CD14-positive monocyte (primary cell): ENCODE results near the gene DTNB. TPM values are rescaled to one million over a fixed set of nuclear protein-coding genes. Genes with fewer than 3 reads are reported as not detected.

ENCODE experiments used
- DNase-seq, 3 donors: peaks; one replicate each; pipeline ENCODE4 v3.0.0-alpha.2; 2011 to 2022
- H2AFZ ChIP-seq: 2 replicates; pipeline ENCODE4 v1.6.0; 2012; ENCODE audit warnings: mild to moderate bottlenecking, low read depth, low read length, inconsistent platforms; ENCODE audit not compliant: insufficient read depth, poor library complexity, severe bottlenecking
- H3K27ac ChIP-seq, 2 donors: 1 replicate in 1 of 2; 2 replicates in 1 of 2; pipeline ENCODE4 v1.5.1; 2012 to 2013; ENCODE audit warnings: low read length in 2 of 2, control low read depth in 1 of 2, inconsistent platforms in 1 of 2, low read depth in 1 of 2, mild to moderate bottlenecking in 1 of 2
- H3K27me3 ChIP-seq, 2 donors: one replicate each; pipeline versions ENCODE4 v1.6.0 to v1.6.1; 2011 to 2013; ENCODE audit warnings: low read length in 2 of 2; ENCODE audit not compliant: control insufficient read depth in 2 of 2, insufficient read depth in 2 of 2
- H3K36me3 ChIP-seq, 2 donors: replicated peaks in 1 of 2; 1 replicate in 1 of 2; 2 replicates in 1 of 2; pipeline versions ENCODE4 v1.5.1 to v1.6.1; 2012 to 2013; ENCODE audit warnings: low read length in 2 of 2, control low read depth in 1 of 2, inconsistent platforms in 1 of 2, mild to moderate bottlenecking in 1 of 2; ENCODE audit not compliant: insufficient read depth in 2 of 2, control insufficient read depth in 1 of 2
- H3K4me1 ChIP-seq, 2 donors: 1 replicate in 1 of 2; 2 replicates in 1 of 2; pipeline versions ENCODE4 v1.5.1 to v1.6.1; 2012 to 2013; ENCODE audit warnings: low read length in 2 of 2, control low read depth in 1 of 2, inconsistent platforms in 1 of 2, mild to moderate bottlenecking in 1 of 2, moderate library complexity in 1 of 2; ENCODE audit not compliant: insufficient read depth in 2 of 2, control insufficient read depth in 1 of 2
- H3K4me2 ChIP-seq: replicated peaks from 2 replicates; pipeline ENCODE3; 2012; ENCODE audit warnings: low read length, moderate library complexity, mild to moderate bottlenecking; ENCODE audit not compliant: poor library complexity, severe bottlenecking; ENCODE audit errors: extremely low read depth
- H3K4me3 ChIP-seq, 3 experiments: fragments of 200-600 bp in 1 of 3; sonication (generic) in 1 of 3; replicated peaks in 1 of 3; 1 replicate in 2 of 3; 2 replicates in 1 of 3; pipeline ENCODE4 v1.5.1; 2011 to 2013; ENCODE audit warnings: low read length in 3 of 3, mild to moderate bottlenecking in 3 of 3, control low read depth in 2 of 3, low read depth in 2 of 3, inconsistent platforms in 1 of 3, moderate library complexity in 1 of 3
- H3K79me2 ChIP-seq: 2 replicates; pipeline ENCODE4 v1.6.0; 2012; ENCODE audit warnings: mild to moderate bottlenecking, control low read depth, inconsistent platforms, low read length, moderate library complexity; ENCODE audit not compliant: insufficient read depth
- H3K9ac ChIP-seq: 2 replicates; pipeline ENCODE4 v1.6.0; 2017; ENCODE audit warnings: low read length, mild to moderate bottlenecking; ENCODE audit not compliant: insufficient read depth, poor library complexity, severe bottlenecking
- H3K9me3 ChIP-seq, 2 donors: replicated peaks in 1 of 2; 1 replicate in 1 of 2; 2 replicates in 1 of 2; pipeline versions ENCODE4 v1.5.1 to v1.6.1; 2012 to 2013; ENCODE audit warnings: low read length in 2 of 2, control low read depth in 1 of 2; ENCODE audit not compliant: control insufficient read depth in 1 of 2, insufficient read depth in 1 of 2
- H4K20me1 ChIP-seq: 2 replicates; pipeline ENCODE4 v1.6.0; 2012; ENCODE audit warnings: mild to moderate bottlenecking, low read length, control low read depth, moderate library complexity; ENCODE audit not compliant: insufficient read depth
- H3K27ac Mint-ChIP-seq, 7 donors: one replicate each; pipeline ENCODE4 v1.8.0; 2020; ENCODE audit warnings: mild to moderate bottlenecking in 7 of 7, mixed read lengths in 7 of 7, moderate library complexity in 6 of 7, inconsistent platforms in 2 of 7
- H3K27me3 Mint-ChIP-seq, 3 donors: one replicate each; pipeline ENCODE4 v1.8.0; 2021 to 2022; ENCODE audit warnings: low read depth in 3 of 3, mild to moderate bottlenecking in 3 of 3, mixed read lengths in 3 of 3, moderate library complexity in 3 of 3, inconsistent platforms in 1 of 3
- H3K36me3 Mint-ChIP-seq, 2 donors: one replicate each; pipeline ENCODE4 v1.8.0; 2020; ENCODE audit warnings: mixed read lengths in 2 of 2, inconsistent platforms in 1 of 2, mild to moderate bottlenecking in 1 of 2
- H3K4me1 Mint-ChIP-seq: one replicate; pipeline ENCODE4 v1.8.0; 2020; ENCODE audit warnings: mild to moderate bottlenecking, mixed read lengths
- H3K4me3 Mint-ChIP-seq, 2 donors: one replicate each; pipeline ENCODE4 v1.8.0; 2020; ENCODE audit warnings: mild to moderate bottlenecking in 2 of 2, mixed read lengths in 2 of 2, moderate library complexity in 1 of 2
- H3K9me3 Mint-ChIP-seq, 7 donors: one replicate each; pipeline ENCODE4 v1.8.0; 2020 to 2022; ENCODE audit warnings: mixed read lengths in 7 of 7, mild to moderate bottlenecking in 6 of 7, moderate library complexity in 6 of 7, inconsistent platforms in 2 of 7
- WGBS: methylation state at CpG from one replicate; pipeline ENCODE4 v1.1.5; 2013; ENCODE audit warnings: missing lambda C conversion rate; ENCODE audit not compliant: insufficient coverage; 5-methylcytosine and 5-hydroxymethylcytosine counted together
- intact Hi-C, 2 donors: fragments of 100-400 bp; cut with micrococcal nuclease; formaldehyde crosslinking; loops; one replicate each; pipeline versions ENCODE4 v1.15.0 to v1.15.1; 2023
- polyA plus RNA-seq, 3 donors: library from polyadenylated mRNA; depleted of rRNA in 1 of 3; unstranded in 2 of 3; stranded (reverse) in 1 of 3; fragments of 300-500 nt in 2 of 3; fragments of >200 nt in 1 of 3; fragmentation: Illumina TruSeq in 2 of 3; gene quantifications; 1 replicate in 2 of 3; 2 replicates in 1 of 3; pipeline ENCODE4 v1.2.3, GENCODE V29; 2012 to 2021
- TF ChIP-seq, protein P1 (sequence below): fragments of 200-600 bp; IDR thresholded peaks from one replicate; pipeline ENCODE4 v1.8.0; 2022; ENCODE audit warnings: antibody characterized with exemption, mild to moderate bottlenecking

DTNB gene
- polyA plus RNA-seq, 3 donors = 3.0 to 4.2 (median 3.3) TPM

DNA sequence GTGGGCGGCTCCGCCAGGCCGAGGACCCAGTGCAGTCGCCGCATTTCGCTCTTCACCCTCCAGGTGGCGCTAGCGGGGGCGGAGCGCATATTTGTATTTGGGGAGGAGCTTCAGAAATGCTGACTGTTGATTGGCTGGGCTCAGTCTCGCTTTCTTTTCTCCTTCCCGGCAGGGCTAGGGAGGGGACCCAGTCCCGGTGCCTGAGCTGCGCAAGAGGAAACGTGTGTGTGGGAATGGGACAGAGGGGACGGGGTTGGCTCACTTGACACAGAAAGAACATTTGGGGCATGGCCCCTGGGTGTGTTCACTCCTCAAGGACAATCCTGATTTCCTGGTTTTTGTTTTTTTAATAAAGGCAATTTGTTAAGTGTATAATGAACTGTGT is 311.3 kb downstream of the DTNB start:
- peak overlapping the region; percentile 81 for H3K4me2 ChIP-seq
- Mint-ChIP-seq H3K4me3 (peak overlapping the region; percentile 80 to 99), H3K4me1 (peaks cover 12% of the 10 kb centered on the region), H3K27ac (peak overlapping the region; percentile 87 to 97 (median 91)), H3K36me3 (no peaks in the 10 kb centered on the region), H3K9me3 (peaks cover 0 to 2% (median 0%) of the 10 kb centered on the region in 7 donors), H3K27me3 (peaks cover 4 to 5% (median 4%) of the 10 kb centered on the region in 3 donors)
- DNase-seq = peak; percentile 88 to 93 (median 93)
- no peaks in the 10 kb centered on the region for H3K9me3 ChIP-seq
- H3K27me3 ChIP-seq = no peaks in the 10 kb centered on the region
- no peaks in the 10 kb centered on the region for H3K79me2 ChIP-seq
- H3K4me1 ChIP-seq = peaks cover 12 to 19% of the 10 kb centered on the region in 2 donors
- peak overlapping the region; percentile 45 for H3K9ac ChIP-seq
- 0% methylated on average over 12 of the region's 16 CpGs for WGBS
- peak overlapping the region; percentile 63 to 79 for H3K27ac ChIP-seq
- H3K4me3 ChIP-seq = peak overlapping the region; percentile 42 to 85 (median 57)
- TF ChIP-seq, protein P1, sequence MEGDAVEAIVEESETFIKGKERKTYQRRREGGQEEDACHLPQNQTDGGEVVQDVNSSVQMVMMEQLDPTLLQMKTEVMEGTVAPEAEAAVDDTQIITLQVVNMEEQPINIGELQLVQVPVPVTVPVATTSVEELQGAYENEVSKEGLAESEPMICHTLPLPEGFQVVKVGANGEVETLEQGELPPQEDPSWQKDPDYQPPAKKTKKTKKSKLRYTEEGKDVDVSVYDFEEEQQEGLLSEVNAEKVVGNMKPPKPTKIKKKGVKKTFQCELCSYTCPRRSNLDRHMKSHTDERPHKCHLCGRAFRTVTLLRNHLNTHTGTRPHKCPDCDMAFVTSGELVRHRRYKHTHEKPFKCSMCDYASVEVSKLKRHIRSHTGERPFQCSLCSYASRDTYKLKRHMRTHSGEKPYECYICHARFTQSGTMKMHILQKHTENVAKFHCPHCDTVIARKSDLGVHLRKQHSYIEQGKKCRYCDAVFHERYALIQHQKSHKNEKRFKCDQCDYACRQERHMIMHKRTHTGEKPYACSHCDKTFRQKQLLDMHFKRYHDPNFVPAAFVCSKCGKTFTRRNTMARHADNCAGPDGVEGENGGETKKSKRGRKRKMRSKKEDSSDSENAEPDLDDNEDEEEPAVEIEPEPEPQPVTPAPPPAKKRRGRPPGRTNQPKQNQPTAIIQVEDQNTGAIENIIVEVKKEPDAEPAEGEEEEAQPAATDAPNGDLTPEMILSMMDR = peak; percentile 95
- intact Hi-C loops = loop anchor here in 1 of 2 donors (5.0 kb wide), 1 partner anchor 205 kb away; no protein-coding TSS in a partner anchor
- no peaks in the 10 kb centered on the region for H4K20me1 ChIP-seq
- no peaks in the 10 kb centered on the region for H3K36me3 ChIP-seq
- peak overlapping the region; percentile 74 for H2AFZ ChIP-seq

DNA sequence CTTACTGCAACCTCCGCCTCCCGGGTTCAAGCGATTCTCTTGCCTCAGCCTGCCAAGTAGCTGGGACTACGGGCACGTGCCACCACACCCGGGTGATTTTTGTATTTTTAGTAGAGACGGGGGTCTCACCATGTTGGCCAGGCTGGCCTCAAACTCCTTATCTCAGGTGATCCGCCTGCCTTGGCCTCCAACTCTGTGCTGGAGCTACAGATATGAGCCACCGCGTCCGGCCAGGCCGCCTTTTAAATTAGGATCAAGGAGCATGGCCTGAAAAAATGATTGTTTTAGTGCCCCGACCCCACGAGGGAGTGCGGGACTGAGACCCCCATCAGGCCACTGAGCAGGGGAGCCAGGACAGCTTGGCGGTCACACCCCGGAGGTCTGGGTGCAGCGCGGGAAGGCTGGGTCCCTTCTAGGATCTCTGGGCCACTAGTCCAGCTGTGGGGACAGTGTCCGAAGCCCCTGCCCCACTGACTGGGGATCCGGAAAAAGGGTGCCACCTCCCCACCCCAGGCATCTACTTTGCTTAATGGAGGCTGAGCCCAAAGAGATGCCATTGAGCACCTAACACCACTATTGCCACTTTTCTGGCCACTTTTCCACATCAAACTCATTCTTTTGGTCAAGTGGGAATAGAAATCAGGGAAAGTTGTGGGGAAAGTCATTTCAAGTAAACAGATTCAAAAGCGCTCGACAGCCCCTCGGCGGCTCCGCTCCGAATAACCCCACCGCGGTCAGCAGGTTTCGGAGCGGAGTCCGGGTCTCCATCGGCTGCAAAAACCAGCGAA is 311.9 kb downstream of the DTNB start:
- peaks cover 12 to 19% of the 10 kb centered on the region in 2 donors for H3K4me1 ChIP-seq
- Mint-ChIP-seq H3K36me3 (no peaks in the 10 kb centered on the region), H3K27me3 (peaks cover 7 to 8% (median 7%) of the 10 kb centered on the region in 3 donors), H3K9me3 (peaks cover 0 to 3% (median 0%) of the 10 kb centered on the region in 7 donors), H3K4me3 (peak overlapping the region in 1 of 2 donors; percentile 99), H3K27ac (peak overlapping the region in 1 of 7 donors; percentile 88), H3K4me1 (peaks cover 12% of the 10 kb centered on the region)
- H3K4me2 ChIP-seq = peak overlapping the region; percentile 81
- no peaks in the 10 kb centered on the region for H3K27me3 ChIP-seq
- DNase-seq = no peak
- no peaks in the 10 kb centered on the region for H3K36me3 ChIP-seq
- intact Hi-C loops = loop anchor here in 1 of 2 donors (5.0 kb wide), 1 partner anchor 206 kb away; no protein-coding TSS in a partner anchor
- H3K4me3 ChIP-seq = peak overlapping the region in 1 of 3 experiments; percentile 85
- TF ChIP-seq, protein P1 = no peak
- no peak overlapping the region for H3K9ac ChIP-seq
- peak overlapping the region; percentile 74 for H2AFZ ChIP-seq
- H4K20me1 ChIP-seq = no peaks in the 10 kb centered on the region
- no peak overlapping the region for H3K27ac ChIP-seq
- H3K9me3 ChIP-seq = no peaks in the 10 kb centered on the region
- no peaks in the 10 kb centered on the region for H3K79me2 ChIP-seq
- WGBS = 55% methylated on average over 30 of the region's 34 CpGs
